Peyer's patch (tissue), 4 donors: ENCODE results near the gene NET1.

Experiments used
- CTCF ChIP-seq, 6 experiments: fragments of 450-650 bp in 4 of 6; fragments of 200-600 bp in 2 of 6; sonication (generic) in 1 of 6; IDR thresholded peaks; one replicate each; pipeline ENCODE4 v1.5.1; 2017 to 2019; ENCODE audit warnings: antibody characterized with exemption in 6 of 6, mild to moderate bottlenecking in 3 of 6, moderate library complexity in 1 of 6
- POLR2A ChIP-seq, 2 donors: fragments of 450-650 bp; IDR thresholded peaks; one replicate each; pipeline ENCODE4 v1.5.1; 2017; ENCODE audit warnings: antibody characterized with exemption in 2 of 2, mild to moderate bottlenecking in 2 of 2, moderate library complexity in 2 of 2

- no peak for TF ChIP-seq CTCF (IDR thresholded peaks at IDR 0.05)
- no peak for TF ChIP-seq POLR2A (IDR thresholded peaks at IDR 0.05)
Observed at GRCh38 chr10:5461914-5462840, 49.8 kb downstream of the NET1 start.
